Osteocyte (in vitro differentiated cells): ENCODE data around the gene LGALS4. TPM values are rescaled to one million over a fixed set of nuclear protein-coding genes. Genes with fewer than 3 reads are reported as not detected.

Experiments
- DNase-seq: peaks from one replicate; pipeline ENCODE4 v3.0.0; 2021; ENCODE audit warnings: mixed read lengths; ENCODE audit not compliant: unreplicated experiment; ENCODE audit errors: extremely low spot score
- H3K27ac Mint-ChIP-seq: one replicate; pipeline ENCODE4 v1.8.0; 2021; ENCODE audit warnings: mild to moderate bottlenecking, mixed read lengths; ENCODE audit not compliant: unreplicated experiment
- H3K27me3 Mint-ChIP-seq: one replicate; pipeline ENCODE4 v1.8.0; 2021; ENCODE audit warnings: mixed read lengths; ENCODE audit not compliant: unreplicated experiment
- H3K36me3 Mint-ChIP-seq: one replicate; pipeline ENCODE4 v1.8.0; 2021; ENCODE audit warnings: mixed read lengths; ENCODE audit not compliant: unreplicated experiment
- H3K4me1 Mint-ChIP-seq: one replicate; pipeline ENCODE4 v1.8.0; 2021; ENCODE audit warnings: mixed read lengths; ENCODE audit not compliant: unreplicated experiment
- H3K4me3 Mint-ChIP-seq: one replicate; pipeline ENCODE4 v1.8.0; 2021; ENCODE audit warnings: mild to moderate bottlenecking, moderate library complexity, mixed read lengths; ENCODE audit not compliant: unreplicated experiment
- H3K9me3 Mint-ChIP-seq: one replicate; pipeline ENCODE4 v1.8.0; 2021; ENCODE audit warnings: mixed read lengths; ENCODE audit not compliant: unreplicated experiment
- total RNA-seq: library from RNA; stranded (reverse); gene quantifications from 2 replicates; pipeline ENCODE4 v1.2.1, GENCODE V29; 2021
- TF ChIP-seq, protein P1 (sequence below): fragments of 200-600 bp; sonication (generic); IDR thresholded peaks from 2 replicates; pipeline ENCODE4 v1.5.0; 2021; ENCODE audit warnings: antibody characterized with exemption, mild to moderate bottlenecking, moderate library complexity

LGALS4 gene
- total RNA-seq, 1 donor from 2014 or later, result not detected

- H3K36me3 Mint-ChIP-seq, result no peaks in the 10 kb centered on the region
- peak overlapping the region; percentile 92 for H3K4me3 Mint-ChIP-seq
- H3K27me3 Mint-ChIP-seq, result peaks cover 2% of the 10 kb centered on the region
- H3K27ac Mint-ChIP-seq, result peak overlapping the region; percentile 91
- peaks cover 31% of the 10 kb centered on the region for H3K4me1 Mint-ChIP-seq
- DNase-seq, result no peak
- H3K9me3 Mint-ChIP-seq, result no peaks in the 10 kb centered on the region
- TF ChIP-seq, protein P1, sequence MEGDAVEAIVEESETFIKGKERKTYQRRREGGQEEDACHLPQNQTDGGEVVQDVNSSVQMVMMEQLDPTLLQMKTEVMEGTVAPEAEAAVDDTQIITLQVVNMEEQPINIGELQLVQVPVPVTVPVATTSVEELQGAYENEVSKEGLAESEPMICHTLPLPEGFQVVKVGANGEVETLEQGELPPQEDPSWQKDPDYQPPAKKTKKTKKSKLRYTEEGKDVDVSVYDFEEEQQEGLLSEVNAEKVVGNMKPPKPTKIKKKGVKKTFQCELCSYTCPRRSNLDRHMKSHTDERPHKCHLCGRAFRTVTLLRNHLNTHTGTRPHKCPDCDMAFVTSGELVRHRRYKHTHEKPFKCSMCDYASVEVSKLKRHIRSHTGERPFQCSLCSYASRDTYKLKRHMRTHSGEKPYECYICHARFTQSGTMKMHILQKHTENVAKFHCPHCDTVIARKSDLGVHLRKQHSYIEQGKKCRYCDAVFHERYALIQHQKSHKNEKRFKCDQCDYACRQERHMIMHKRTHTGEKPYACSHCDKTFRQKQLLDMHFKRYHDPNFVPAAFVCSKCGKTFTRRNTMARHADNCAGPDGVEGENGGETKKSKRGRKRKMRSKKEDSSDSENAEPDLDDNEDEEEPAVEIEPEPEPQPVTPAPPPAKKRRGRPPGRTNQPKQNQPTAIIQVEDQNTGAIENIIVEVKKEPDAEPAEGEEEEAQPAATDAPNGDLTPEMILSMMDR, result no peak
Observed at GRCh38 chr19:38853214-38853613, 40.5 kb upstream of the LGALS4 start.

GRCh38 chr19:38852231-38853044, 39.7 kb upstream of the LGALS4 start:
- TF ChIP-seq, protein P1, result no peak
- Mint-ChIP-seq H3K9me3 (no peaks in the 10 kb centered on the region), H3K4me3 (peak overlapping the region; percentile 92), H3K27me3 (peaks cover 2% of the 10 kb centered on the region), H3K36me3 (peaks cover 2% of the 10 kb centered on the region), H3K4me1 (peaks cover 38% of the 10 kb centered on the region), H3K27ac (peak overlapping the region; percentile 91)
- no peak for DNase-seq

- DNase-seq, result peak; percentile 97
- Mint-ChIP-seq H3K27me3 (peaks cover 1% of the 10 kb centered on the region), H3K9me3 (no peaks in the 10 kb centered on the region), H3K36me3 (peaks cover 5% of the 10 kb centered on the region), H3K27ac (peak overlapping the region; percentile 98), H3K4me1 (peaks cover 43% of the 10 kb centered on the region), H3K4me3 (peak overlapping the region; percentile 85)
- TF ChIP-seq, protein P1, result no peak
Observed at GRCh38 chr19:38851622-38852230, 39.0 kb upstream of the LGALS4 start.

- Mint-ChIP-seq H3K4me1 (peaks cover 43% of the 10 kb centered on the region), H3K27me3 (no peaks in the 10 kb centered on the region), H3K4me3 (peak overlapping the region; percentile 85), H3K9me3 (no peaks in the 10 kb centered on the region), H3K36me3 (peaks cover 6% of the 10 kb centered on the region), H3K27ac (peak overlapping the region; percentile 98)
- no peak for DNase-seq
- TF ChIP-seq, protein P1, result no peak
Observed at GRCh38 chr19:38850976-38851621, 38.4 kb upstream of the LGALS4 start.
